HK-2 (cell line): ENCODE data around the gene LRRC8B.
"Not testable (repeated sequence)": the region's sequence is repeated elsewhere in the genome, so short reads cannot be mapped to it uniquely, and the experiment has no call there.

Experiments used
- DNase-seq: peaks from one replicate; pipeline ENCODE4 v3.0.0-alpha.2; 2018; ENCODE audit not compliant: unreplicated experiment

The LRRC8B gene

GRCh38 chr1:89525169-89525855 lies 683 bp downstream of the LRRC8B start:
- peak; percentile 45 for DNase-seq

GRCh38 chr1:89527256-89527655 lies 2.6 kb downstream of the LRRC8B start:
- no peak for DNase-seq

DNA sequence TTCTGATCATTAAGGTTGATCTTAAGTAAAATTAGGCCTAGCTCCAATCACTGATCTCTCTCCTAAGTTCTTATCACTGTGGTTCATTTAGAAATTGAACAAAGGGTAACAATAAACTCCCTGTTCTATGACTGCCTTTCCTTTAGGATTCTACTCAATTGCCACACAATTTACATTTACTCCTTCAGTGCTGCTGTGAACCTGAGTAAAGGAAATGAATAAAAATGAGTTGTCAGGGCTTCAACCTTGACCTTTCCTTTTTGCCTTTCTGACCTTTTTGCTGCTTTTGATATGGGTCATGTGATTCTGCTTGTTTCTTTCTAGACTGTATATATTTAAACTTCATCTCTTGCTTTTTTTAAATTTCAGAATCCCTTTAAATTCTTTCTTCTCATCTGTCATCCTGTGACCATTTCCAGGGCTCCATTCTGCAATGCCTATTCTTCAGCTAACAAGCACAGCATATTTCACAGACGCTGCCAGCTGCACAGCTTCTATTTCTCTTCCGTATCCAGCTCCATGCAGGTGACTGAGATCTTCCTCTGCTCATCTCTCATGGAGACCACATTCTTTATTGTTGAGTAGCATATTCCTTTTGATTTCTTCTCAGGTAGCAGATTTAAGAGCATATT lies 3.2 kb downstream of the LRRC8B start:
- DNase-seq: no peak

DNA sequence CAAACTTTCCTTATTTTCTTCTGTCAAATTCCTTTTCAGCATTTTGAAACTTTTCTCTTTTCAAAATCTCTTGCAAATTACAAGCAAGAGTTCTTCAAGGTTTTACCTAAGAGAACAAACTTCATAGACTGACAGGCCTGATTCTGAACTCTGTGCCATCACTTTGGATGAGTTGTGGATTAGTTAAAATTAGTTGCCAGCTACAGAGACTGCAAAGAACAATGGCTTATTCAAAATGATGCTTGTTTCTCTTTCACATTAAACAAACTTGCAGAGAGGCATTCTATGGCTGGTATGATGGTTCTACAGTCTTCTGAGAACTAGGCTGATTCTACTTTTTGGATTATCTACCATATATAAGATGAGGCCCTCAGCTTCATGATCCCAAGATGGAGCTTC lies 3.8 kb downstream of the LRRC8B start:
- no peak for DNase-seq

DNA sequence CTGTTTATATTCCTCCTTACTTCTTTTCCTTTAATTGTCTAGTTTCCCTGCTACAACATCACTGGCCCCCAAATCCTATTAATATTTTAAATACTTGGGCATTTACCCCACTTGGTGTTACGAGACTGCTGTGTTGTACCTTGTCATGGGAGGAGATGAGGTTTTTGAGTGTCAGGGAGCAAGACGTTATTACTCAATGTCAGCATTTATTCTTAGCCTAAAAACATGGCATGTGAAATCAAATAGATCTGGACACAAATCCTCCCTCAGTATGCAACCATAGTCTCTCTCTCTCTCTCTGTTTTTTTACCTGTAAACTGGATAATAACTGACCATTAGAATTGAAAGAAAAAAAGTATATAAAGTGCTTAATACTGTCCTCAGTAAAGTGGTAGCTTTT lies 4.6 kb downstream of the LRRC8B start:
- DNase-seq: no peak

DNA sequence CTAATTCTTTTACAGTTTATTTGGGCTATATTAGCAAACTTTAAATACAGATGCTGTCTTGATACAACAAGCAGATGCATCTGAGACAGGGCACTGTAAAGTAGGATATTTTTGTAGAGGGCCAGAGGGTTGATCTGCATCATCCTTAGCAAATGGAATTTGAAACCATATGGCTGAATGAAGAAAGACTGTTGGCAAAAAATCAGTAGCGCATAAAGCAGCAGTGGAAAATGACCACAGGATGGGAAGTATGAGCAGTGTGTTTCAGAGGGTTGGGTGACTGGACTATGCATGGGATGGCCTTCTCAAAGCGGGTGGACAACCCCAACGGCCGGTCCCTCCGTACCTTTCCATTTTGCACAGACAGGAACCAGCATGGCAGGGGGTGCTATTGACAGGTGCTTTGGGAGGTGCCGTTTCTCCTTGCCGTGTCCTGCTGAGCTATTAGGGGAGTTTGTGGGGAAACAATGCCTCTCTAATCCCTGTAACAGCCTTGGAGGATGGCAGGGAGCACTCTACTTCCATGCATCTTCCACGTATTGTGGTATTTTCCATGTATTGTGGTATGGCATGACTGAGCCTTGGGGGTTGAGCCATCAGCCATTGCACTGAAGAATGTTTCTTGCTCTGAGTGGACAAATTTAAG lies 5.9 kb downstream of the LRRC8B start:
- no peak for DNase-seq

DNA sequence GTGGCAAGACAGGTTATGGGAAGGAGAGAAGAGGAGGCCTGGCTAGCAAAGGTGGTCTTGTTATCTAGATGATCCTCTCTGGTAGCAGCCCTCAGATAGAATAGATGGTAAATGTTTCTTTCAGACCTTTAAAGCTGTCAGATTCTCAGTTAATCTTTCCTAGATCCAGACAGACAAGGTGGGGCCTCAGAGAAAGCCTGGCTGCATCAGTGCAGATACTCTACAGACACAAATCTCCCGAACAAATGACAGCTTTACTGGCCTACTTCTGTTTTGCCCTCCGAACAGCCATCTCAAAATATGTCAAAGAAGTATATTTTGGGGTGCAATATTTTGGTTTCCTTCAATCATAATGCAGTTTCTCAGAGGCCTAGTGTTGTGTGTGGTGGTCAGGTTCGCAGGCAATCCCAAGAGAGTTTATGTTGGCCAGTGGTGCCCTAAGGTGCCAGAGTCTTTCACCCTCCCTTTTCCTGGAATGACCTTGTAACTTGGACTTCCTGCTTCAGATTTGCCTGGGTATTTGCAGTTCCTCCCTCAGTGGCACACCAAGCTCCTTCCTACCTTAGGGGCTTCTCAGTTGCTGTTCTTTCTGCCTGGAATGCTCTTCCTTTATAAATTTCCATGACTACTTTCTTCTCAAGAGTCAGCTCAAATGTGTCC lies 7.0 kb downstream of the LRRC8B start:
- no peak for DNase-seq

DNA sequence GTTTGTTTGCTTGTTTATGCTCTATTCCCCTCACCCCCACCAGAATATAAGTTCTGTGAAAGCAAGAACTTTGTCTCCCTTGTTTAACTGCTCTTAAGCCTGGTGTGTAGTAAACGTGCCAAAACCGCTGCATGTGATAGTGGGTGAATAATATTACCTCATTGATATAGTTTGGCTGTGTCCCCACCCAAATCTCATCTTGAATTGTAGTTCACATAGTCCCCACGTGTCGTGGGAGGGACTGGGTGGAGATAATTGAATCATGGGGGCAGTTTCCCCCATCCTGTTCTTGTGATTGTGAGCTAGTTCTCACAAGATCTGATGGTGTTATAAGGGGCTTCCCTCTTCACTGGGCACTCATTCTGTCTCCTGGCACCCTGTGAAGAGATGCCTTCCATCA lies 7.6 kb downstream of the LRRC8B start:
- no peak for DNase-seq

GRCh38 chr1:89532866-89533265 lies 8.2 kb downstream of the LRRC8B start:
- no peak for DNase-seq

DNA sequence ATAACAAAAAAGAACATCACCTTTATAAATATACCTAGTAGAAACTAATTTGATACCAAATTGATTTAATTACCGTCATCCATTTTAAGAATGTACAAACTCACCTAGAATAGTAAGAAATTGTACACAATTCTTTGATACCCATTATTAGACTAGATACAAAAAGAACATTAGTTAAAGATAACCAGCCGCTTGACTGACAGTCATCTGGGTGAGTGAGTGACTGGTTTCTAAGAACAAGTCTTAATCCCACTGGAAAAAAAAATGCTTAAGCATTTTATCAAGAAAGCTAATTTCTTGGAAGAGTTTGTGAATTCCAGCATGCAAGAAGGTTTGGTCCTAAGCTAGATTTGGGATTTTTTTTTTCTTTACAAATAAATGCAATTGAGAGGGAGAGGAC lies 10.9 kb downstream of the LRRC8B start:
- DNase-seq: no peak

- DNase-seq: no peak
Observed at GRCh38 chr1:89536555-89537341, 12.1 kb downstream of the LRRC8B start.

- no peak for DNase-seq
Observed at GRCh38 chr1:89538361-89538760, 13.7 kb downstream of the LRRC8B start.

GRCh38 chr1:89539128-89539527 lies 14.5 kb downstream of the LRRC8B start:
- no peak for DNase-seq

- DNase-seq: no peak
Observed at GRCh38 chr1:89540406-89540970, 15.9 kb downstream of the LRRC8B start.

GRCh38 chr1:89542345-89542744 lies 17.7 kb downstream of the LRRC8B start:
- DNase-seq: no peak

- DNase-seq: not testable (repeated sequence)
Observed at GRCh38 chr1:89543632-89544031, 19.0 kb downstream of the LRRC8B start.

GRCh38 chr1:89545264-89546038 lies 20.8 kb downstream of the LRRC8B start:
- DNase-seq: no peak

DNA sequence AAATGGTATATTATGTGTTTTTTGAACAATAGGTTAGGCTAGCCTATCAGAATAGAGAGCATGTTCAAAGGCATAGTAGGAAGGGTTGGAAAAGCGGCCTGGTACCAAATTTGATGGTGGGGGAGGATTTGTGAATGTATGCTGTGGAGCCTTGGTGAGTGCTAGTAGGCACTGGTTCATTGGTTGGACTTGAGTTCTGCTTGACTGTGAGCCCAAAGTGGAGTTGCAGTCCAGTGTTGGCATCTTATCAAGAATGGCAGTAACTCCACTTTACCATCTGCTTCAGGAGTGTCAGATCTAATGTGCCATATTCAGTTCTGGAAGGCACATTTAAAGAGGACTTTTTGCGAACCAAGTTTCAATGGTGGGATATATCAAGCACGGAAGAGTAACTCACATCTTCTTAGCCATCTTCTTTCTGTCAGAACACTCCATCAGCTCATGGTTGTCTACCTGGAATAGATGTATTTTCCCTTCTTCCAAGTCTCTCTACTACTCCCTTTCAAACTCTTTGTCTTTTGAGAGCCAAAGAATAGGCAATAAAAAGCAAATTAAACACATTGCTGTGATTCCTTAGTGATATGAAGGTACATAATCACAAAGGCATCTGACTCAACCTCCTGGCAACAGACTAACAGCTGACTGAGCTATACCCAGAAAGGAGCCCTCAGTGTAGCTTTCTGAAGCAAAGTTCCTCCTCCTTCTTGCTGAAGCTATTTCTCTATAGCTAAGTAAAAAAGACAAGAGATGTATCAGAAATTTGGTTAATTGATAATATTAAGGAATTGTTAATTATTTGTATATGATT lies 21.7 kb downstream of the LRRC8B start:
- no peak for DNase-seq

- no peak for DNase-seq
Observed at GRCh38 chr1:89546934-89547562, 22.4 kb downstream of the LRRC8B start.
